NCI-H2196 treated with DMSO at 0.1 percent for 48 hours (cell line): ENCODE results near the gene MYCBP.
A peak's percentile ranks its signal among the peaks of the same experiment; 100 is the strongest.
"Not testable (repeated sequence)": the region's sequence is repeated elsewhere in the genome, so short reads cannot be mapped to it uniquely, and the experiment has no call there.

ENCODE experiments used
- DNase-seq: peaks from one replicate; lab custom pipeline; 2025; ENCODE audit not compliant: unreplicated experiment; lab: John Stamatoyannopoulos, UW

MYCBP gene

GRCh38 chr1:38873027-38873969 is at the start of gene MYCBP:
Gene MYCBP, minus strand, starts transcription at chr1:38873348. Its CDS starts 43 bp downstream, at chr1:38873305.
- peak; percentile 93 for DNase-seq

GRCh38 chr1:38919130-38919529 is 46.0 kb upstream of the MYCBP start:
- DNase-seq: no peak

GRCh38 chr1:38918568-38918967 is 45.4 kb upstream of the MYCBP start:
- no peak for DNase-seq

- DNase-seq: no peak
These were observed 44.6 kb upstream of the MYCBP start for GRCh38 chr1:38917772-38918171.

- no peak for DNase-seq
These were observed 44.2 kb upstream of the MYCBP start for GRCh38 chr1:38917337-38917736.

- DNase-seq: no peak
These were observed 42.3 kb upstream of the MYCBP start for GRCh38 chr1:38915352-38915948.

- not testable (repeated sequence) for DNase-seq
These were observed 41.8 kb upstream of the MYCBP start for GRCh38 chr1:38914908-38915307.

GRCh38 chr1:38908821-38909220 is 35.7 kb upstream of the MYCBP start:
- DNase-seq: no peak

GRCh38 chr1:38905985-38906384 is 32.8 kb upstream of the MYCBP start:
- no peak for DNase-seq

GRCh38 chr1:38899560-38899959 is 26.4 kb upstream of the MYCBP start:
- DNase-seq: no peak

- DNase-seq: no peak
These were observed 25.6 kb upstream of the MYCBP start for GRCh38 chr1:38898653-38899230.

GRCh38 chr1:38896169-38896568 is 23.0 kb upstream of the MYCBP start:
- DNase-seq: no peak

GRCh38 chr1:38892976-38893375 is 19.8 kb upstream of the MYCBP start:
- no peak for DNase-seq

GRCh38 chr1:38891753-38892152 is 18.6 kb upstream of the MYCBP start:
- DNase-seq: no peak

- DNase-seq: no peak
These were observed 16.4 kb upstream of the MYCBP start for GRCh38 chr1:38889589-38889988.

- no peak for DNase-seq
These were observed 15.5 kb upstream of the MYCBP start for GRCh38 chr1:38888423-38889333.

GRCh38 chr1:38885092-38885491 is 11.9 kb upstream of the MYCBP start:
- no peak for DNase-seq

GRCh38 chr1:38881487-38881886 is 8.3 kb upstream of the MYCBP start, which contains the start of gene GJA9:
Gene GJA9, minus strand, starts transcription at chr1:38881587. Its CDS starts 5,489 bp downstream, at chr1:38876098.
- no peak for DNase-seq

- no peak for DNase-seq
These were observed 2.7 kb upstream of the MYCBP start for GRCh38 chr1:38875811-38876210.

- DNase-seq: no peak
These were observed 634 bp downstream of the MYCBP start for GRCh38 chr1:38872401-38873026.
